Mesenchymal stem cell (in vitro differentiated cells and primary cell): ENCODE results near the gene DLGAP3.

Experiments
- DNase-seq: peaks from one replicate; pipeline ENCODE4 v3.0.0-alpha.2; 2013
- H2AFZ ChIP-seq: one replicate; pipeline ENCODE4 v1.6.1; 2013; ENCODE audit warnings: low read depth, mild to moderate bottlenecking, control low read depth, inconsistent platforms, low read length, moderate library complexity
- H2AK5ac ChIP-seq: 2 replicates; pipeline ENCODE4 v1.6.1; 2013; ENCODE audit warnings: low read length, moderate library complexity, mild to moderate bottlenecking, inconsistent platforms; ENCODE audit not compliant: severe bottlenecking
- H2BK120ac ChIP-seq: one replicate; pipeline ENCODE4 v1.6.1; 2013; ENCODE audit warnings: low read depth, mild to moderate bottlenecking, inconsistent platforms, low read length, moderate library complexity
- H2BK12ac ChIP-seq, 2 experiments: one replicate each; pipeline ENCODE4 v1.6.1; 2013; ENCODE audit warnings: inconsistent platforms in 2 of 2, low read length in 2 of 2, mild to moderate bottlenecking in 2 of 2, moderate library complexity in 2 of 2, control low read depth in 1 of 2
- H2BK15ac ChIP-seq: one replicate; pipeline ENCODE4 v1.6.1; 2013; ENCODE audit warnings: mild to moderate bottlenecking, low read depth, inconsistent platforms; ENCODE audit not compliant: poor library complexity, severe bottlenecking
- H2BK5ac ChIP-seq: 2 replicates; pipeline ENCODE4 v1.6.1; 2013; ENCODE audit warnings: low read depth, mild to moderate bottlenecking, low read length, control low read depth, inconsistent platforms; ENCODE audit not compliant: poor library complexity, severe bottlenecking
- H3K14ac ChIP-seq, 2 experiments: one replicate each; pipeline ENCODE4 v1.6.1; 2013; ENCODE audit warnings: inconsistent platforms in 2 of 2, low read length in 2 of 2, control low read depth in 1 of 2, mild to moderate bottlenecking in 1 of 2, moderate library complexity in 1 of 2
- H3K18ac ChIP-seq, 2 experiments: one replicate each; pipeline ENCODE4 v1.6.1; 2013; ENCODE audit warnings: inconsistent platforms in 2 of 2, low read length in 2 of 2, control low read depth in 1 of 2, low read depth in 1 of 2, mild to moderate bottlenecking in 1 of 2
- H3K23ac ChIP-seq, 2 experiments: one replicate each; pipeline ENCODE4 v1.6.1; 2013; ENCODE audit warnings: inconsistent platforms in 2 of 2, low read length in 2 of 2, mild to moderate bottlenecking in 2 of 2, moderate library complexity in 2 of 2, control low read depth in 1 of 2
- H3K27ac ChIP-seq: 2 replicates; pipeline ENCODE4 v1.5.1; 2013; ENCODE audit warnings: mild to moderate bottlenecking, moderate library complexity, low read length, control low read depth, inconsistent platforms; ENCODE audit not compliant: poor library complexity, severe bottlenecking
- H3K27me3 ChIP-seq, 2 experiments: 2 replicates each; pipeline versions ENCODE4 v1.6.1 to v1.7.0; 2013; ENCODE audit warnings: low read length in 2 of 2, mild to moderate bottlenecking in 2 of 2, moderate library complexity in 2 of 2, control low read depth in 1 of 2, inconsistent platforms in 1 of 2; ENCODE audit not compliant: control insufficient read depth in 1 of 2, insufficient read depth in 1 of 2
- H3K36me3 ChIP-seq, 2 experiments: 2 replicates each; pipeline versions ENCODE4 v1.6.1 to v1.7.0; 2013; ENCODE audit warnings: low read length in 2 of 2, control low read depth in 1 of 2, inconsistent platforms in 1 of 2, low read depth in 1 of 2, mild to moderate bottlenecking in 1 of 2; ENCODE audit not compliant: insufficient read depth in 2 of 2, control insufficient read depth in 1 of 2
- H3K4ac ChIP-seq, 2 experiments: one replicate each; pipeline ENCODE4 v1.6.1; 2013; ENCODE audit warnings: inconsistent platforms in 2 of 2, low read length in 2 of 2, mild to moderate bottlenecking in 2 of 2, moderate library complexity in 2 of 2, control low read depth in 1 of 2, low read depth in 1 of 2
- H3K4me1 ChIP-seq: 2 replicates; pipeline ENCODE4 v1.6.1; 2013; ENCODE audit warnings: low read depth, low read length, control low read depth; ENCODE audit not compliant: control insufficient read depth, insufficient read depth
- H3K4me2 ChIP-seq: 2 replicates; pipeline ENCODE4 v1.6.1; 2013; ENCODE audit warnings: low read length, mild to moderate bottlenecking, inconsistent platforms; ENCODE audit not compliant: poor library complexity, severe bottlenecking
- H3K4me3 ChIP-seq, 2 experiments: 2 replicates each; pipeline versions ENCODE4 v1.5.1 to v1.7.0; 2013; ENCODE audit warnings: low read length in 2 of 2, mild to moderate bottlenecking in 2 of 2, control low read depth in 1 of 2, low read depth in 1 of 2; ENCODE audit not compliant: insufficient read depth in 1 of 2
- H3K79me1 ChIP-seq: replicated peaks from 2 replicates; pipeline ENCODE4 v1.6.1; 2013; ENCODE audit warnings: mild to moderate bottlenecking, control low read depth, low read length, inconsistent platforms; ENCODE audit not compliant: poor library complexity, severe bottlenecking
- H3K9ac ChIP-seq: 2 replicates; pipeline ENCODE4 v1.7.0; 2013; ENCODE audit warnings: mild to moderate bottlenecking, low read length, moderate library complexity
- H3K9me3 ChIP-seq: 2 replicates; pipeline ENCODE4 v1.7.0; 2013; ENCODE audit warnings: mild to moderate bottlenecking, low read length; ENCODE audit not compliant: control insufficient read depth
- H4K8ac ChIP-seq: one replicate; pipeline ENCODE4 v1.6.1; 2013; ENCODE audit warnings: inconsistent platforms, mild to moderate bottlenecking, low read length, moderate library complexity
- H4K91ac ChIP-seq: one replicate; pipeline ENCODE4 v1.6.1; 2013; ENCODE audit warnings: mild to moderate bottlenecking, low read length, inconsistent platforms
- WGBS: methylation state at CpG from one replicate; pipeline ENCODE4 v1.1.7; 2013; ENCODE audit warnings: mixed read lengths; 5-methylcytosine and 5-hydroxymethylcytosine counted together

The DLGAP3 gene

GRCh38 chr1:34923490-34923889 lies 6.0 kb downstream of the DLGAP3 start:
- H2BK5ac ChIP-seq: no peak overlapping the region
- no peak overlapping the region for H3K23ac ChIP-seq
- no peak overlapping the region for H2BK12ac ChIP-seq
- no peak overlapping the region for H3K14ac ChIP-seq
- no peak overlapping the region for H3K4me3 ChIP-seq
- no peaks in the 10 kb centered on the region for H3K4me1 ChIP-seq
- no peak overlapping the region for H3K4me2 ChIP-seq
- DNase-seq: no peak
- H3K36me3 ChIP-seq: no peaks in the 10 kb centered on the region
- no peak overlapping the region for H3K9ac ChIP-seq
- H3K27ac ChIP-seq: no peak overlapping the region
- H4K91ac ChIP-seq: no peak overlapping the region
- H2BK15ac ChIP-seq: no peak overlapping the region
- no peak overlapping the region for H3K18ac ChIP-seq
- H3K27me3 ChIP-seq: peaks cover 72 to 77% of the 10 kb centered on the region in 2 experiments
- no peaks in the 10 kb centered on the region for H3K79me1 ChIP-seq
- H3K4ac ChIP-seq: no peak overlapping the region
- H2BK120ac ChIP-seq: no peak overlapping the region
- H2AK5ac ChIP-seq: no peak overlapping the region
- H3K9me3 ChIP-seq: no peaks in the 10 kb centered on the region
- H4K8ac ChIP-seq: no peak overlapping the region
- no peak overlapping the region for H2AFZ ChIP-seq

GRCh38 chr1:34918977-34919561 lies 10.4 kb downstream of the DLGAP3 start:
- 15% methylated on average over 14 of the region's 14 CpGs for WGBS

GRCh38 chr1:34918386-34918976 lies 11.0 kb downstream of the DLGAP3 start:
- no peak for DNase-seq
- H3K4ac ChIP-seq: no peak overlapping the region

More at GRCh38 chr1:34918977-34919561, 10.4 kb downstream of the DLGAP3 start:
- Histone ChIP-seq H4K8ac (no peak overlapping the region), H3K4me1 (no peaks in the 10 kb centered on the region), H3K14ac (no peak overlapping the region), H2AFZ (no peak overlapping the region), H2BK120ac (no peak overlapping the region), H2BK5ac (no peak overlapping the region), H3K4ac (no peak overlapping the region), H3K9me3 (no peaks in the 10 kb centered on the region), H2BK15ac (no peak overlapping the region), H3K79me1 (no peaks in the 10 kb centered on the region), H3K18ac (no peak overlapping the region), H2AK5ac (no peak overlapping the region), H3K4me3 (no peak overlapping the region), H3K27ac (no peak overlapping the region), H4K91ac (no peak overlapping the region), H3K9ac (no peak overlapping the region), H2BK12ac (no peak overlapping the region), H3K27me3 (peaks cover 38 to 54% of the 10 kb centered on the region in 2 experiments), H3K4me2 (no peak overlapping the region), H3K23ac (no peak overlapping the region), H3K36me3 (no peaks in the 10 kb centered on the region)
- DNase-seq: no peak

GRCh38 chr1:34917017-34917416 lies 12.4 kb downstream of the DLGAP3 start:
- Histone ChIP-seq H3K18ac (no peak overlapping the region), H3K79me1 (no peaks in the 10 kb centered on the region), H2AFZ (no peak overlapping the region), H4K91ac (no peak overlapping the region), H3K4me2 (no peak overlapping the region), H2BK15ac (no peak overlapping the region), H3K27me3 (peaks cover 22 to 62% of the 10 kb centered on the region in 2 experiments), H2AK5ac (no peak overlapping the region), H3K9me3 (no peaks in the 10 kb centered on the region), H2BK120ac (no peak overlapping the region), H3K4me3 (no peak overlapping the region), H3K9ac (no peak overlapping the region), H3K14ac (no peak overlapping the region), H3K4me1 (no peaks in the 10 kb centered on the region), H3K36me3 (no peaks in the 10 kb centered on the region), H4K8ac (no peak overlapping the region), H3K27ac (no peak overlapping the region), H3K23ac (no peak overlapping the region), H2BK12ac (no peak overlapping the region), H3K4ac (no peak overlapping the region), H2BK5ac (no peak overlapping the region)
- WGBS: 71% methylated on average over 6 of the region's 6 CpGs
- DNase-seq: no peak

More at GRCh38 chr1:34918386-34918976, 11.0 kb downstream of the DLGAP3 start:
- Histone ChIP-seq H3K4me3 (no peak overlapping the region), H3K36me3 (no peaks in the 10 kb centered on the region), H3K23ac (no peak overlapping the region), H3K4me2 (no peak overlapping the region), H2AFZ (no peak overlapping the region), H3K27me3 (peaks cover 33 to 54% of the 10 kb centered on the region in 2 experiments), H4K91ac (no peak overlapping the region), H2AK5ac (no peak overlapping the region), H3K9me3 (no peaks in the 10 kb centered on the region), H2BK12ac (no peak overlapping the region), H4K8ac (no peak overlapping the region), H2BK15ac (no peak overlapping the region), H3K14ac (no peak overlapping the region), H3K79me1 (no peaks in the 10 kb centered on the region), H3K18ac (no peak overlapping the region), H3K27ac (no peak overlapping the region), H2BK5ac (no peak overlapping the region), H2BK120ac (no peak overlapping the region), H3K4me1 (no peaks in the 10 kb centered on the region), H3K9ac (no peak overlapping the region)
- 48% methylated on average over 9 of the region's 11 CpGs for WGBS
